Thymus (tissue), 11 donors: Measurements from ENCODE around the gene MCUR1. TPM values are rescaled to one million over a fixed set of nuclear protein-coding genes. Genes with fewer than 3 reads are reported as not detected.
"Not testable (repeated sequence)": the region's sequence is repeated elsewhere in the genome, so short reads cannot be mapped to it uniquely, and the experiment has no call there.

Experiments used
- DNase-seq, 9 donors: peaks; one replicate each; pipeline ENCODE4 v3.0.0-alpha.2; 2013; ENCODE audit warnings: low spot score in 9 of 9, low read depth in 6 of 9, missing footprints in 1 of 9
- H3K27ac ChIP-seq, 2 donors: one replicate each; pipeline ENCODE4 v1.5.1; 2013; ENCODE audit warnings: control low read depth in 1 of 2, low read depth in 1 of 2, low read length in 1 of 2, mild to moderate bottlenecking in 1 of 2, moderate library complexity in 1 of 2
- H3K27me3 ChIP-seq, 2 donors: one replicate each; pipeline ENCODE4 v1.5.1; 2013; ENCODE audit warnings: low read length in 1 of 2; ENCODE audit not compliant: control insufficient read depth in 2 of 2, insufficient read depth in 1 of 2
- H3K36me3 ChIP-seq, 2 donors: one replicate each; pipeline ENCODE4 v1.5.1; 2013; ENCODE audit warnings: low read length in 1 of 2, mild to moderate bottlenecking in 1 of 2, moderate library complexity in 1 of 2; ENCODE audit not compliant: control insufficient read depth in 2 of 2, insufficient read depth in 2 of 2
- H3K4me1 ChIP-seq, 2 donors: one replicate each; pipeline ENCODE4 v1.5.1; 2013; ENCODE audit warnings: low read length in 2 of 2; ENCODE audit not compliant: control insufficient read depth in 2 of 2, insufficient read depth in 2 of 2
- H3K4me3 ChIP-seq, 2 donors: one replicate each; pipeline ENCODE4 v1.5.1; 2013; ENCODE audit warnings: low read length in 2 of 2, control low read depth in 1 of 2, mild to moderate bottlenecking in 1 of 2
- H3K9me3 ChIP-seq, 2 donors: one replicate each; pipeline ENCODE4 v1.5.1; 2013; ENCODE audit warnings: low read length in 1 of 2, mild to moderate bottlenecking in 1 of 2; ENCODE audit not compliant: control insufficient read depth in 2 of 2, insufficient read depth in 1 of 2
- WGBS: extraction: QIAGEN DNeasy Blood & Tissue Kit; methylation state at CpG from one replicate; pipeline ENCODE4 v1.1.7; 2013; 5-methylcytosine and 5-hydroxymethylcytosine counted together
- polyA plus RNA-seq: library from polyadenylated mRNA; stranded (reverse); fragments of 200-250 nt; gene quantifications from one replicate; pipeline ENCODE4 v1.2.3, GENCODE V29; 2013
- total RNA-seq: library from RNA; stranded (reverse); fragments of 120-200 nt; gene quantifications from one replicate; pipeline ENCODE4 v1.2.4, GENCODE V29; 2013
- donor health status: healthy.

The MCUR1 gene
- total and polyA plus RNA-seq, 2 donors = 15.0 to 17.2 TPM

DNA sequence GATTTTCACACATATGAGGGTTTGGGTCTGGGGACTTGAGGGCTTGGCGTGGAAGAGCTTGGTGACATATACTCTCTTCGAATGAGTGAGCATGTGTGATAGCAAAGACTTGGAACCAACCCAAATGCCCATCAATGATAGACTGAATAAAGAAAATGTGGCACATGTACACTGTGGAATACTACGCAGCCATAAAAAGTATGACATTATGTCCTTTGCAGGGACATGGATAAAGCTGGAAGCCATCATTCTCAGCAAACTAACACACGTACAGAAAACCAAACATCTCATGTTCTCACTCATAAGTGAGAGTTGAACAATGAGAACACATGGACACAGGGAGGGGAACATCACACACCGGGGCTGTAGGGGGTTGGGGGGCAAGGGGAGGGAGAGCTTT, 19.7 kb upstream of the MCUR1 start:
- not testable (repeated sequence) for H3K36me3 ChIP-seq, H3K27me3 ChIP-seq, DNase-seq, H3K4me3 ChIP-seq, H3K27ac ChIP-seq, H3K4me1 ChIP-seq, H3K9me3 ChIP-seq
- 85% methylated on average over 5 of the region's 5 CpGs for WGBS

GRCh38 chr6:13832778-13833177, 18.4 kb upstream of the MCUR1 start:
- WGBS = 95% methylated on average over 1 of the region's 1 CpG
- no peaks in the 10 kb centered on the region for H3K9me3 ChIP-seq
- no peak overlapping the region for H3K27ac ChIP-seq
- no peaks in the 10 kb centered on the region for H3K27me3 ChIP-seq
- H3K36me3 ChIP-seq = no peaks in the 10 kb centered on the region
- H3K4me1 ChIP-seq = no peaks in the 10 kb centered on the region
- no peak overlapping the region for H3K4me3 ChIP-seq
- DNase-seq = no peak

- WGBS = 95% methylated on average over 7 of the region's 7 CpGs
- H3K4me3 ChIP-seq = no peak overlapping the region
- no peaks in the 10 kb centered on the region for H3K36me3 ChIP-seq
- no peaks in the 10 kb centered on the region for H3K4me1 ChIP-seq
- no peaks in the 10 kb centered on the region for H3K9me3 ChIP-seq
- DNase-seq = no peak
- H3K27ac ChIP-seq = no peak overlapping the region
- no peaks in the 10 kb centered on the region for H3K27me3 ChIP-seq
Observed at GRCh38 chr6:13831615-13832014, 17.3 kb upstream of the MCUR1 start.

DNA sequence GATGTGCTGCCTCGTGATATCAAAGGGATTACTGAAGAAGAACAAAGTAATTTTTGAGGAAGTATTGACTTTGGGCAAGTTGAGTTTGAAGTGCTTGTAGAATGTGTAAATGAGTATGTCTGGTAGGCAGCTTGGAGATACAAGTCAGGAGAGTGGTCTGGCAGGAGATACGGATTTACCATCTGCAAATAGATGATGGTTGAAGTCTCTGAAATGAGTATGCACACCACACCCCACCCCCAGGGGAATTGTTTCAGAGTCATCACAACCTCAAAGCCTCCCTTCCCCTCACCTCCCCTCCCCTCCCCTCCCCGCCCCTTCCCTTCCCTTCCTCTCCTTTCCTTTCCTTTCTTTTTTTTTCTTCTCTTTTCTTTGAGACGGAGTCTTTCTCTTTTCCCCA, 16.4 kb upstream of the MCUR1 start:
- H3K27me3 ChIP-seq = no peaks in the 10 kb centered on the region
- no peaks in the 10 kb centered on the region for H3K4me1 ChIP-seq
- H3K27ac ChIP-seq = no peak overlapping the region
- WGBS = 87% methylated on average over 4 of the region's 4 CpGs
- H3K36me3 ChIP-seq = no peaks in the 10 kb centered on the region
- no peak for DNase-seq
- H3K4me3 ChIP-seq = no peak overlapping the region
- H3K9me3 ChIP-seq = no peaks in the 10 kb centered on the region

DNA sequence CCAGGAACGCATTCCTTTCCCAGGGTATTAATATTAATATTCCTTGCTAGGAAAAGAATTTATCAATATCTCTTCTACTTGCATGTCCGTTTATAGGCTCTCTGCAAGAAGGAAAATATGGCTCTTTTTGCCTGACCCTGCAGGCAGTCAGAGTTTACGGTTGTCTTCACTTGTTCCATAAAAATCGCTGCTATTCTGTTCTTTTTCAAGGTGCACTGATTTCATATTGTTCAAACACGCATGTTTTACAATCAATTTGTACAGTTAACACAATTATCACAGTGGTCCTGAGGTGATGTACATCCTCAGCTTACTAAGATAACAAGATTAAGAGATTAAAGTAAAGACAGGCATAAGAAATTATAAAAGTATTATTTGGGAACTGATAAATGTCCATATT, 15.1 kb upstream of the MCUR1 start:
- H3K4me1 ChIP-seq, H3K9me3 ChIP-seq, H3K27ac ChIP-seq, H3K36me3 ChIP-seq, DNase-seq, H3K27me3 ChIP-seq, H3K4me3 ChIP-seq: not testable (repeated sequence)
- 97% methylated on average over 5 of the region's 5 CpGs for WGBS

DNA sequence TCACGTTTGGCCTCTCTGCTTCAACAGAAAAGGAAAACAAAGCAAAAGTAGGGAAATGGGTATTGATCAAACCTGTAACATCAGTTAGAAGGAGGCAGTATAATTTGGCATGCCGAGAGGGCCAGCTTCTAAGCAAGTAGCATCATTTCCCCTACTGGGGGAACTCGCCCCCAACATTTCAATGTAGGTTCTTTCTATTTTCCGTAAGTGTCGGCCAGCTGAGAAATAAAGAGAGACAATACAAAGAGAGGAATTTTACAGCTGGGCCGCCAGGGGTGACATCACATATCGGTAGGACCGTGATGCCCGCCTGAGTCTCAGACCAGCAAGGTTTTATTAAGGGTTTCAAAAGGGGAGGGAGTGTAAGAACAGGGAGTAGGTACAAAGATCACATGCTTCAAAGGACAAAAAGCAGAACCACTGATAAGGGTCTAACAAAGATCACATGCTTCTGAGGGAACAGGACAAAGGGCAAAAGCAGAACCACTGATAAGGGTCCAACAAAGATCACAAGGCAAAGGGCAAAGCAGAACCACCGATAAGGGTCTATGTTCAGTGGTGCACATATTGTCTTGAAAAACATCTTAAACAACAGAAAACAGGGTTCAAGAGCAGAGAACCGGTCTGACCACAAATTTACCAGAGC, 14.4 kb upstream of the MCUR1 start:
- H3K9me3 ChIP-seq, H3K4me1 ChIP-seq, DNase-seq, H3K36me3 ChIP-seq, H3K27ac ChIP-seq, H3K27me3 ChIP-seq, H3K4me3 ChIP-seq: not testable (repeated sequence)
- 95% methylated on average over 11 of the region's 11 CpGs for WGBS

- DNase-seq = no peak
- Histone ChIP-seq H3K4me1 (no peaks in the 10 kb centered on the region), H3K36me3 (no peaks in the 10 kb centered on the region), H3K9me3 (no peaks in the 10 kb centered on the region), H3K4me3 (no peak overlapping the region), H3K27me3 (no peaks in the 10 kb centered on the region), H3K27ac (no peak overlapping the region)
- 94% methylated on average over 2 of the region's 2 CpGs for WGBS
Observed at GRCh38 chr6:13827032-13827431, 12.7 kb upstream of the MCUR1 start.

DNA sequence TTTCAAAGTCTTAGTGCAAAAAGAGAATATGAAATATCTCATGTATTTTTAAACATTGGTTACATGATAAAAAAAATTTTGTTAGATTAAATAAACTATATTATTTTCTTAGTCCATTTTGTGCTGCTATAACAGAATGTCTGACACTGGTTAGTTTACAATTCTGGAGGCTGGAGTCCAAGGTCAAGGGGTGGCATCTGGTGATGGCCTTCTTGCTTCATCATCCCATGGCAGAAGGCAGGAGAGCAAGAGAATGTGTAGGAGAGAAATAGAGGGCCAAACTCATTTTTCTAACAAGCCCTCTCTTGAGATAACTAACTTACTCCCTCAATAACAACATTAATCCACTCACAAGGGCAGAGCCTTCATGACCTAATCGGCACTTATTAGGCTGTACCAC, 11.5 kb upstream of the MCUR1 start:
- no peak for DNase-seq
- Histone ChIP-seq H3K27me3 (no peaks in the 10 kb centered on the region), H3K9me3 (no peaks in the 10 kb centered on the region), H3K36me3 (no peaks in the 10 kb centered on the region), H3K27ac (no peak overlapping the region), H3K4me1 (no peaks in the 10 kb centered on the region), H3K4me3 (no peak overlapping the region)
- 99% methylated on average over 1 of the region's 1 CpG for WGBS

- no peak overlapping the region for H3K4me3 ChIP-seq
- H3K36me3 ChIP-seq = no peaks in the 10 kb centered on the region
- WGBS = 93% methylated on average over 2 of the region's 2 CpGs
Observed at GRCh38 chr6:13818341-13818740, 4.0 kb upstream of the MCUR1 start.

More at GRCh38 chr6:13818341-13818740, 4.0 kb upstream of the MCUR1 start:
- H3K4me1 ChIP-seq = peaks cover 0 to 2% of the 10 kb centered on the region in 2 donors
- no peak overlapping the region for H3K27ac ChIP-seq
- DNase-seq = no peak
- no peaks in the 10 kb centered on the region for H3K9me3 ChIP-seq
- no peaks in the 10 kb centered on the region for H3K27me3 ChIP-seq
